Panc1 (cell line): ENCODE results near the gene INTS2.
"Not testable (repeated sequence)": the region's sequence is repeated elsewhere in the genome, so short reads cannot be mapped to it uniquely, and the experiment has no call there.

Experiments
- CTCF ChIP-seq: fragments of 450-650 bp; IDR thresholded peaks from 2 replicates; pipeline ENCODE4 v1.5.1; 2017; ENCODE audit warnings: mild to moderate bottlenecking
- POLR2AphosphoS5 ChIP-seq: IDR thresholded peaks from 2 replicates; pipeline ENCODE4 v1.6.1; 2012; ENCODE audit warnings: mild to moderate bottlenecking, low read depth, low read length, moderate library complexity

- TF ChIP-seq CTCF, POLR2AphosphoS5: not testable (repeated sequence)
Measured at GRCh38 chr17:61885865-61886264, 41.9 kb downstream of the INTS2 start.
